Sigmoid colon (tissue), 3 donors: ENCODE results near the gene COL8A1.

Source experiments
- CTCF ChIP-seq, 4 experiments: fragments of 450-650 bp in 3 of 4; fragments of 200-600 bp in 1 of 4; IDR thresholded peaks; one replicate each; pipeline ENCODE4 v1.5.1; 2016 to 2019; ENCODE audit warnings: antibody characterized with exemption in 4 of 4, mild to moderate bottlenecking in 3 of 4, moderate library complexity in 2 of 4
- POLR2A ChIP-seq, 2 donors: fragments of 450-650 bp; IDR thresholded peaks; one replicate each; pipeline ENCODE4 v1.6.1; 2016; ENCODE audit warnings: antibody characterized with exemption in 2 of 2, mild to moderate bottlenecking in 2 of 2, moderate library complexity in 2 of 2

GRCh38 chr3:99639579-99639978 lies 1.2 kb downstream of the COL8A1 start:
- no peak for TF ChIP-seq POLR2A (IDR thresholded peaks at IDR 0.05)
- TF ChIP-seq CTCF (IDR thresholded peaks at IDR 0.05): no peak
